ENCODE results near the gene ACSS3.

The ACSS3 gene

GRCh38 chr12:81077686-81078441, at the start of gene ACSS3:
Gene ACSS3 (plus strand): TSS chr12:81078079. CDS start chr12:81078121, 42 bp downstream.
- H2AFZ ChIP-seq (ENCODE audit: low read length), result no peak within 1 kb of the TSS
- no peaks in the 10 kb centered on the region for H3K79me2 ChIP-seq (ENCODE audit: insufficient read depth, low read length)
- no peak within 1 kb of the TSS for H3K4me3 ChIP-seq (ENCODE audit: low read depth, low read length, poor library complexity, severe bottlenecking)
- H3K4me2 ChIP-seq (ENCODE audit: low read length), result no peak within 1 kb of the TSS
- H4K20me1 ChIP-seq (ENCODE audit: insufficient read depth, low read length), result no peaks in the 10 kb centered on the region
- H3K27ac ChIP-seq (ENCODE audit: low read depth, low read length, poor library complexity, severe bottlenecking), result no peak within 1 kb of the TSS
- H3K27me3 ChIP-seq (ENCODE audit: insufficient read depth, low read length), result no peaks in the 10 kb centered on the region
- no peaks in the 10 kb centered on the region for H3F3A ChIP-seq (ENCODE audit: insufficient read depth, low read length)
- no peaks in the 10 kb centered on the region for H3K36me3 ChIP-seq (ENCODE audit: insufficient read depth, low read length)
- no peaks in the 10 kb centered on the region for H3K9me3 ChIP-seq (ENCODE audit: low read length)
- no peaks in the 10 kb centered on the region for H3K9me2 ChIP-seq (ENCODE audit: low read depth, low read length)
- no peak within 1 kb of the TSS for H3K9ac ChIP-seq (ENCODE audit: low read length)
- no peak for TF ChIP-seq EZH2 (IDR thresholded peaks at IDR 0.05; ENCODE audit: borderline replicate concordance, low read length)
- no peak for TF ChIP-seq CTCF (IDR thresholded peaks at IDR 0.05; ENCODE audit: low read length)
- no peaks in the 10 kb centered on the region for H3K4me1 ChIP-seq (ENCODE audit: insufficient read depth, low read length, severe bottlenecking)

GRCh38 chr12:81034926-81035325, 43.0 kb upstream of the ACSS3 start:
- H3K4me2 ChIP-seq (ENCODE audit: low read length), result no peak overlapping the region
- no peaks in the 10 kb centered on the region for H3K4me1 ChIP-seq (ENCODE audit: insufficient read depth, low read length, severe bottlenecking)
- no peaks in the 10 kb centered on the region for H3K9me2 ChIP-seq (ENCODE audit: low read depth, low read length)
- no peaks in the 10 kb centered on the region for H3K36me3 ChIP-seq (ENCODE audit: insufficient read depth, low read length)
- no peaks in the 10 kb centered on the region for H4K20me1 ChIP-seq (ENCODE audit: insufficient read depth, low read length)
- no peak overlapping the region for H3K4me3 ChIP-seq (ENCODE audit: low read depth, low read length, poor library complexity, severe bottlenecking)
- H2AFZ ChIP-seq (ENCODE audit: low read length), result no peak overlapping the region
- H3K9me3 ChIP-seq (ENCODE audit: low read length), result no peaks in the 10 kb centered on the region
- H3K79me2 ChIP-seq (ENCODE audit: insufficient read depth, low read length), result no peaks in the 10 kb centered on the region
- no peaks in the 10 kb centered on the region for H3F3A ChIP-seq (ENCODE audit: insufficient read depth, low read length)
- no peak for TF ChIP-seq EZH2 (IDR thresholded peaks at IDR 0.05; ENCODE audit: borderline replicate concordance, low read length)
- no peak for TF ChIP-seq CTCF (IDR thresholded peaks at IDR 0.05; ENCODE audit: low read length)
- H3K27ac ChIP-seq (ENCODE audit: low read depth, low read length, poor library complexity, severe bottlenecking), result no peak overlapping the region
- H3K9ac ChIP-seq (ENCODE audit: low read length), result no peak overlapping the region
- no peaks in the 10 kb centered on the region for H3K27me3 ChIP-seq (ENCODE audit: insufficient read depth, low read length)

- Histone ChIP-seq H3K4me2 (ENCODE audit: low read length) (no peak overlapping the region), H4K20me1 (ENCODE audit: insufficient read depth, low read length) (no peaks in the 10 kb centered on the region), H3K9me3 (ENCODE audit: low read length) (no peaks in the 10 kb centered on the region), H3K4me3 (ENCODE audit: low read depth, low read length, poor library complexity, severe bottlenecking) (no peak overlapping the region), H3K9me2 (ENCODE audit: low read depth, low read length) (no peaks in the 10 kb centered on the region), H3K36me3 (ENCODE audit: insufficient read depth, low read length) (no peaks in the 10 kb centered on the region), H2AFZ (ENCODE audit: low read length) (no peak overlapping the region), H3K79me2 (ENCODE audit: insufficient read depth, low read length) (no peaks in the 10 kb centered on the region), H3K27me3 (ENCODE audit: insufficient read depth, low read length) (no peaks in the 10 kb centered on the region), H3K9ac (ENCODE audit: low read length) (no peak overlapping the region), H3F3A (ENCODE audit: insufficient read depth, low read length) (no peaks in the 10 kb centered on the region), H3K27ac (ENCODE audit: low read depth, low read length, poor library complexity, severe bottlenecking) (no peak overlapping the region), H3K4me1 (ENCODE audit: insufficient read depth, low read length, severe bottlenecking) (no peaks in the 10 kb centered on the region)
- no peak for TF ChIP-seq CTCF (IDR thresholded peaks at IDR 0.05; ENCODE audit: low read length)
- no peak for TF ChIP-seq EZH2 (IDR thresholded peaks at IDR 0.05; ENCODE audit: borderline replicate concordance, low read length)
Measured at GRCh38 chr12:81039231-81039630, 38.6 kb upstream of the ACSS3 start.
